Body of pancreas (tissue), 4 donors: ENCODE data around the gene RYR3.

Experiments used
- POLR2A ChIP-seq, 3 donors: fragments of 450-650 bp; IDR thresholded peaks; one replicate each; pipeline ENCODE4 v1.6.1; 2016; ENCODE audit warnings: antibody characterized with exemption in 3 of 3, mild to moderate bottlenecking in 2 of 3
- TF ChIP-seq, protein P1 (sequence below), 7 experiments: fragments of 450-650 bp in 4 of 7; fragments of 200-600 bp in 3 of 7; sonication (generic) in 3 of 7; IDR thresholded peaks; one replicate each; pipeline ENCODE4 v1.5.1; 2016 to 2019; ENCODE audit warnings: antibody characterized with exemption in 7 of 7

DNA sequence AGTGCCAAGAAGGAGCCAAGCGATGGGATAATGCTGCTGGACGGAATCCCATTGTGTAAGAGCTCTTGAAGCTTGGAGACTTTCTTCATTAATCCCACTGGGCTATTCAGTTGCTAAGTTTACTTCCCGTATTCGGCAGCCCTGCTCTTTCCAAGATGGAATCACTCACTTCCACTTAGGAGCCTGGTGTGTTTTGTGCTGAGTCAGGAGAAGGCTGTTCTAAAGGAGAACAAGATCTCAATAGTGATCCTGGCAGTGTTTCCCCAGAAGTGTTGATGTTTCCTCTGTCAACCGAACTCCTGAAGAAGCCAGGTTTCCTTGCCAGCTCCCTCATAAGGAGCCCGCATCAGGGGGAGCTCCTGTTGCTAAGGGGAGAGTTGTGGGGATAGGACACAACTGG is 387.4 kb downstream of the RYR3 start:
- TF ChIP-seq, protein P1, sequence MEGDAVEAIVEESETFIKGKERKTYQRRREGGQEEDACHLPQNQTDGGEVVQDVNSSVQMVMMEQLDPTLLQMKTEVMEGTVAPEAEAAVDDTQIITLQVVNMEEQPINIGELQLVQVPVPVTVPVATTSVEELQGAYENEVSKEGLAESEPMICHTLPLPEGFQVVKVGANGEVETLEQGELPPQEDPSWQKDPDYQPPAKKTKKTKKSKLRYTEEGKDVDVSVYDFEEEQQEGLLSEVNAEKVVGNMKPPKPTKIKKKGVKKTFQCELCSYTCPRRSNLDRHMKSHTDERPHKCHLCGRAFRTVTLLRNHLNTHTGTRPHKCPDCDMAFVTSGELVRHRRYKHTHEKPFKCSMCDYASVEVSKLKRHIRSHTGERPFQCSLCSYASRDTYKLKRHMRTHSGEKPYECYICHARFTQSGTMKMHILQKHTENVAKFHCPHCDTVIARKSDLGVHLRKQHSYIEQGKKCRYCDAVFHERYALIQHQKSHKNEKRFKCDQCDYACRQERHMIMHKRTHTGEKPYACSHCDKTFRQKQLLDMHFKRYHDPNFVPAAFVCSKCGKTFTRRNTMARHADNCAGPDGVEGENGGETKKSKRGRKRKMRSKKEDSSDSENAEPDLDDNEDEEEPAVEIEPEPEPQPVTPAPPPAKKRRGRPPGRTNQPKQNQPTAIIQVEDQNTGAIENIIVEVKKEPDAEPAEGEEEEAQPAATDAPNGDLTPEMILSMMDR (IDR thresholded peaks at IDR 0.05): no peak
- no peak for TF ChIP-seq POLR2A (IDR thresholded peaks at IDR 0.05)
